Peyer's patch (tissue), 4 donors: ENCODE results near the gene ENPP6.

Source experiments
- CTCF ChIP-seq, 6 experiments: fragments of 450-650 bp in 4 of 6; fragments of 200-600 bp in 2 of 6; sonication (generic) in 1 of 6; IDR thresholded peaks; one replicate each; pipeline ENCODE4 v1.5.1; 2017 to 2019; ENCODE audit warnings: antibody characterized with exemption in 6 of 6, mild to moderate bottlenecking in 3 of 6, moderate library complexity in 1 of 6
- POLR2A ChIP-seq, 2 donors: fragments of 450-650 bp; IDR thresholded peaks; one replicate each; pipeline ENCODE4 v1.5.1; 2017; ENCODE audit warnings: antibody characterized with exemption in 2 of 2, mild to moderate bottlenecking in 2 of 2, moderate library complexity in 2 of 2

GRCh38 chr4:184200296-184200695, 17.4 kb downstream of the ENPP6 start:
- TF ChIP-seq POLR2A (IDR thresholded peaks at IDR 0.05) = no peak
- no peak for TF ChIP-seq CTCF (IDR thresholded peaks at IDR 0.05)
